T-helper 1 cell treated with Interleukin-12 subunit alpha and Interleukin-12 subunit beta and Interleukin-4 antibody, amounts not matched to agents 30 μg/mL and 1 μg/mL, for 36 hours (primary cell): ENCODE data around the gene CDK5RAP2.
"Not testable (repeated sequence)": the region's sequence is repeated elsewhere in the genome, so short reads cannot be mapped to it uniquely, and the experiment has no call there.

Experiments used
- H3K27ac Mint-ChIP-seq: one replicate; pipeline ENCODE4 v1.8.0; 2021; ENCODE audit warnings: mild to moderate bottlenecking, mixed read lengths
- H3K27me3 Mint-ChIP-seq: one replicate; pipeline ENCODE4 v1.8.0; 2021; ENCODE audit warnings: low read depth, mixed read lengths
- H3K36me3 Mint-ChIP-seq: one replicate; pipeline ENCODE4 v1.8.0; 2021; ENCODE audit warnings: low read depth, mixed read lengths
- H3K4me1 Mint-ChIP-seq: one replicate; pipeline ENCODE4 v1.8.0; 2021; ENCODE audit warnings: low read depth, mixed read lengths
- H3K4me3 Mint-ChIP-seq: one replicate; pipeline ENCODE4 v1.8.0; 2021; ENCODE audit warnings: mild to moderate bottlenecking, moderate library complexity, mixed read lengths
- H3K9me3 Mint-ChIP-seq: one replicate; pipeline ENCODE4 v1.8.0; 2021; ENCODE audit warnings: mixed read lengths

The CDK5RAP2 gene

DNA sequence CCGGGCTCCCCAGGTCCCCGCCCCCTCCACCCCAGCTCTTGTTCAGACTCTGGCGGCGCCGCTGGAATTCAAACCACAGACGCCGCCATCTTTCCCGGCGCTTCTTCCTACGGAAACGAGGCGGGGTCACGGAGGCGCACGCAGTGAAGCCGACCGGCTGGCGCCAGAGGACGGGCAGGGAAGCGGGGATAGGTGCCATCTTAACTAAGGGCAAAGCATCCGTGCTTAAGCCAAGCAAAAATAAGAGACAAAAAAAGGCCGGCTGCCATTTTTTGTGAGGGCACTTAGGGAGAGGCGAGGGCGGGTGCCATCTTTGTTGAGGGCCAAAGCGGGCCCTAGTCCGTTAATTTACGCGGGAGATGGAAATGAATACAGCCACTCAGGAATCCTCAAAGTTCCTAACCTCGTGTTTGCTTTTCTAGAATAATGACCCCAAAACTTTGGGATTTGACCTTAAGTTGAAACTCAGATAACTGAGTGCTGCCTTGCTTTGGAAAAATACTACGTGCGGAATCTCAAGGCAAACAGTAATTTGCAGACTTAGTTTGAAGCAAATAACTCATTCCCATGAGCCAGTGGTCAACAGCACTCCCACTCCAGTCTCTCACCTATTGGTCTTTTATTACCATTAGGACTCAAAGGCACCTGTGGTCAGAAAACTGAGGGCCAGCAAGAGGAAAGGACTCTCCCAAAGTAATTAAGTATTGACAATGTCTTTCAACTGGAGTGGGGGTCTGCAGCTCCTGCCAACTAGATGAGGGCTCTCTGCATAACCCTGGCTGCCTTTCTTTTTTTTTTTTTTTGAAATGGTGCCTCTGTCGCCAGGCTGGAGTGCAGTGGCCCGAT is at the start of gene CDK5RAP2:
Gene CDK5RAP2 (minus strand): TSS at position 117 of the 846 bp plus-strand sequence. CDS start 189 bp downstream, outside the sequence.
- H3K27me3 Mint-ChIP-seq: no peaks in the 10 kb centered on the region
- H3K9me3 Mint-ChIP-seq: peaks cover 4% of the 10 kb centered on the region
- peak within 1 kb of the TSS; percentile 92 for H3K4me3 Mint-ChIP-seq
- peaks cover 43% of the 10 kb centered on the region for H3K4me1 Mint-ChIP-seq
- H3K36me3 Mint-ChIP-seq: peaks cover 12% of the 10 kb centered on the region
- H3K27ac Mint-ChIP-seq: peak within 1 kb of the TSS; percentile 93

DNA sequence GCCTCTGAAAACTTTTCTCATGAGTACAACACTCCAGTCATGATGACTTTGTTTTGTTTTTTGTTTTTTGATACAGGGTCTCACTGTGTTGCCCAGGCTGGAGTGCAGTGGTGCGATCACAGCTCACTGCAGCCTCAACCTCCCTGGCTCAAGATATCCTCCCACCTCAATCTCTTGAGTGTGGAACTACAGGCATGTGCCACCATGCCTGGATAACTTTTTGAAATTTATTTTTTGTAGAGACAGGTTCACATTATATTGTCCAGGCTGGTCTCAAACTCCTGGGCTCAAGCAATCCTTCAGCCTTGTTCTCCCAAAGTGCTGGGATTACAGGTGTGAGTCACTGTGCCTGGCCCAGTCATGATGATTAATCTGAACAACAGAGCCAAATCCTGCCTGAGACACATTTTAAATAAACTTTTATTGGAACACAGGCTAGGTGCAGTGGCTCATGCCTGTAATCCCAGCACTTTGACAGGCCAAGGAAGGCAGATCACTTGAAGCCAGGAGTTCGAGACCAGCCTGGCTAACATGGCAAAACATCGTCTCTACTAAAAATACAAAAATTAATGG is 49.0 kb upstream of the CDK5RAP2 start:
- H3K4me3 Mint-ChIP-seq, H3K9me3 Mint-ChIP-seq, H3K4me1 Mint-ChIP-seq, H3K36me3 Mint-ChIP-seq, H3K27me3 Mint-ChIP-seq, H3K27ac Mint-ChIP-seq: not testable (repeated sequence)

DNA sequence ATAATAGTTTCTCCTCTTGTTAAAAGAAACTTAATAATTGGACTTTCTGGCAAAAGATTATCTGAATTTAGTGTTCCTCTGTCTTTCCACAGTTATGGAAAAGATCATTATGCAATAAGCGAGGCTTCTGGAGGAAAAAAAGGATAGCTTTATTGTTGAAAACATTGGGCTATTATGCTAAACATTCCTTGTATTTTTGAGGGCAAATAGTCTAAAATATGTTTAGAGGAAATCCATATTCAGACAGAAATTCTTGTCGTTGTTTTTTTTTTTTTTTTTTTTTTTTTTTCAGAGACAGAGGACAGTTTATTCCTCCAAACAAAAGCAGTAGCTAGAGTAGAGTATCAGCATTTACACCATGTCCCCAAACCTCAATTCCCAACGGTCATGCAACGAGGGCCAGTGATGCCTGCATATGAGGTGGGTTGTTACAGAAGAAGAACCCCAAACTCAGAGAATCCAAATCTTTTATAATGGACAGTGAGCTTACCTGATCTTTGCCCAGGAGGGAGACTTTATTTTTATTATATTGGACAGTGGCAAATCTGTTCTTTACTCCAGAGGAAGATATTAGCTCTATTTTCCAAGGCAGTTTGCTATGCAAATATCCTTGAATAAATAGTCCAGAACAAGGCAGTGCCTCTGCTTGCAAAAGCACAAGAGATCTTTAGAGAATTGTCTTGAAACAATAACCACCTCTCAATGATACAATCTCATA is 48.4 kb upstream of the CDK5RAP2 start:
- no peaks in the 10 kb centered on the region for H3K4me1 Mint-ChIP-seq
- no peak overlapping the region for H3K4me3 Mint-ChIP-seq
- H3K9me3 Mint-ChIP-seq: no peaks in the 10 kb centered on the region
- H3K27me3 Mint-ChIP-seq: peaks cover 4% of the 10 kb centered on the region
- H3K36me3 Mint-ChIP-seq: no peaks in the 10 kb centered on the region
- H3K27ac Mint-ChIP-seq: no peak overlapping the region

DNA sequence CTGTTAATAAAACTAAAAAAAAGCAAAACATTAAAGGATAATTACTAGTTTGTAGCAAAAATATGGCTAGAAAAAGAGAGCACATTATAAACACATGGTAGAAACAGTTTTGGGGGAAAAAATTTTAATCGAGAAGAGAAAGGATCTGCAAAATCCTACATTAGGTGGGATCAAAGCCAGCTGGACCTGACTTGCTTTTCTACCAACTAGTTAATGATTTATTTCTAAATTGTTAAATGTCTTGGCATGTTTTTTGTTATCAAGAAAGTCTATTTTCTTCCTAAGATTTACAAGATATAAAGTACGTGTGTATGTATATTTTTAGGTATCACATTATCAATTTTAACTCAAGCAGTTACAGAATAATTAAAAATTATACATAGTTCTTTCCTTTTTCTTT is 47.1 kb upstream of the CDK5RAP2 start:
- Mint-ChIP-seq H3K4me1 (no peaks in the 10 kb centered on the region), H3K4me3 (no peak overlapping the region), H3K36me3 (no peaks in the 10 kb centered on the region), H3K27ac (no peak overlapping the region), H3K9me3 (no peaks in the 10 kb centered on the region), H3K27me3 (peaks cover 4% of the 10 kb centered on the region)

DNA sequence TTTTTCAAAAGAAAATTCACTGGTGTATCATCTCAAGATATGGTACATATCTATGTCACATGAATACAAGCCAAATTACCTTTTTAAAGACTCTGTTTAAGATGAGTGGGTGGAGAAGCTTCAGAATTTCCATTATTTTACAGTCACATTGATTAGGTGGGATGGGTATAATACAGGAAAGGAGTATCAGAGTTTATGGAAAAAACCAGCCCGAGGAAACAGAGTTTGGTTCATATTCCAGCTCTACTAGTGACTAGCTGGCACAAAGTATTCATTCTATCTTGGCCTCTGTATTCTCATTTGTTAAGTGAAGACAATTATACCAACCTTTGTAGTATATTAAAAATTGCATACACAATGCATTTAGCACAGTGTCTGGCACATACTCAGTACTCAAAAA is 46.5 kb upstream of the CDK5RAP2 start:
- Mint-ChIP-seq H3K4me1 (no peaks in the 10 kb centered on the region), H3K27ac (no peak overlapping the region), H3K27me3 (peaks cover 4% of the 10 kb centered on the region), H3K4me3 (no peak overlapping the region), H3K36me3 (peaks cover under 1% of the 10 kb centered on the region), H3K9me3 (no peaks in the 10 kb centered on the region)

DNA sequence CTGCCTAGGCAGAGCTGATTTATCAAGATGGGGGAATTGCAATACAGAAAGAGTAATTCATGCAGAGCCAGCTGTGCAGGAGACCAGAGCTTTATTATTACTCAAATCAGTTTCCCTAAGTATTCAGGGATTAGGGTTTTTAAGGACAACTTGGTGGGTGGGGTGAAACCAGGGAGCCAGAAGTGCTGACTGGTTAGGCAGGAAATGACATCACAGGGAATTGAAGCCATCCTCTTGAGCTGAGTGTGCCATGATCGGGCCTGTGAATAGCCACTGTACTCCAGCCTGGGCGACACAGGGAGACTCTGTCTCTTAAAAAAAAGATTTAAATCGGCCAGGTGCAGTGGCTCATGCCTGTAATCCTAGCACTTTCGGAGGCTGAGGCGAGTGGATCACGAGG is 45.3 kb upstream of the CDK5RAP2 start:
- H3K27ac Mint-ChIP-seq: no peak overlapping the region
- H3K4me3 Mint-ChIP-seq: no peak overlapping the region
- peaks cover 3% of the 10 kb centered on the region for H3K36me3 Mint-ChIP-seq

DNA sequence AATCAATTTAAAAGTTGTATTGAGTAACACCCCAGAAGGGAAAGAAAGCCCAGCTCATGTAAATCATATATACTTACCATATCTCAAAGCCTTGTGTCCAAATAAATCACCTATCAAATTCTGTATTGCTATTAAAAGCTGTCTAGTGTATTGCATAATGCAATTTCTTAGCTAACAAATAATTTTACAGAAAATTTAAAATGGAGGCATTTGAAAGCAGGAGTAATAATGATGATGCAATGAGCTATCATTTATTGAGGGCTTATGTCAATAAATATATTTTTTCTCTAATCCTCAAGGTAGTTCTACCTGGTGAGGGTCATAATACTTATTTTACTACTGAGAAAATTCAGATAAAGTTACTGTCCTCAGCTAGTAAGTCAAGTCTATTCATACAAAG is 42.8 kb upstream of the CDK5RAP2 start:
- Mint-ChIP-seq H3K36me3 (peaks cover 3% of the 10 kb centered on the region), H3K4me1 (peaks cover 3% of the 10 kb centered on the region), H3K4me3 (no peak overlapping the region), H3K27me3 (no peaks in the 10 kb centered on the region), H3K27ac (no peak overlapping the region), H3K9me3 (no peaks in the 10 kb centered on the region)

More for the DNA sequence above, 45.3 kb upstream of the CDK5RAP2 start:
- Mint-ChIP-seq H3K4me1 (no peaks in the 10 kb centered on the region), H3K9me3 (no peaks in the 10 kb centered on the region), H3K27me3 (no peaks in the 10 kb centered on the region)

DNA sequence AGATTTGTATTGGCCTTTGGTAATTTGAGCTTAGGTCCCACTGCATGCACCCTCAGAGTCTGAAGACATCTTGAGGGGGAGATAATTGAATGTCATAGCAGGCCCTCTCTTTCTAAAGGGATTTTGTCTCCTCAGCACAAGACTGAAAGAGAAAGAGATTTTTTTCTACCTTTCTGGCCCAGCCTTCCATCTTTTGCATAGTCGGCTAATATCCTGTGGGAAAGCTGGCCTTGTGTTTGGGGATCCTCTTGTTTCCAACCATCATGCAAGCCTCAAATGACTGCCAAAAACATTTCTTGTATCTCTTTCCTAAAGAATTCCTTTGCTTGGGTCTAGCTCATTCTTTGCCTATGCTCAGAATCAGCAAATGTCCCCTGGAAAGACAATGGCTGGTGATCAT is 42.0 kb upstream of the CDK5RAP2 start:
- Mint-ChIP-seq H3K27ac (no peak overlapping the region), H3K27me3 (no peaks in the 10 kb centered on the region)

DNA sequence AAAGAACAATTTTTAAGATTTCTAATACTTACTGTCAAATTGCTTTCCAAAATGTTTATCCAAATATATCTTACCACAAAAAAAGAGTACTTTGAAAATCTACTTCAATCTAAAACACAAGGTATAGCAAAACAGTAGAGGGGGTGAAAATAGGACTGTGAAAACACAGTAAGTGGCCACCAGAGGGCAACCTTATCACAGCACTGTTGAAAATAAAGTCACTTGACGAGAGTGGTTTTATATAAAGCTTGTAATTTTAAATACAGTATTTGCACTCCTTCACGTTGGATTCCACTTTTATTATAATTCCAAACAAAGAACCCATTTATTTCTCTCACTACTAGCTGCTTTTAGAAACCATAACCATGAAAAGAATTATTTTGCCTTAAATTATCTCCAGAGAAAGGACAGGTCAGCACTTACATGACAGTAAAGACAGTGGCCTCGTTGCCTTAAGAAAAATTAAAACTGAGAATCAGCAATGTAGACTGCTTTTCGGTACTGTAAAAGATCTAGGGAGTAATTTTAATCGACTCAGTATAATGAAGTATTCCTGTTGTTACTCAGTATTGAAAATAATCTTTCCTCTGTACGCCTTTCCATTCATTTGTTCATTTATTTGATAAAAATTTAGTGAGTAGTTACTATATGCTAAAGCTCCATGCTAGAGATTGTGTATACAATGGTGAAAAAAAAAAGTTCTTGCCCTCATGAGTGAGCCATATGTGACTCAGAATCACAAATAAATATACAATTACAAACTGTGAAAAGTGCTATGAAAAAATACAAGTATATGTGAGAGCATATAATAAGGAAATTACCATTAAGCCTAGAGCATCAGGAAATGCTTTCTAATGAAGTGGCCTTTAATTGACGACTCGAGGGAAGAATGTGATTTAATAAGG is 40.0 kb upstream of the CDK5RAP2 start:
- H3K4me1 Mint-ChIP-seq: peaks cover 3% of the 10 kb centered on the region
- H3K9me3 Mint-ChIP-seq: no peaks in the 10 kb centered on the region
- no peaks in the 10 kb centered on the region for H3K27me3 Mint-ChIP-seq
- no peak overlapping the region for H3K27ac Mint-ChIP-seq
- peaks cover 3% of the 10 kb centered on the region for H3K36me3 Mint-ChIP-seq
- no peak overlapping the region for H3K4me3 Mint-ChIP-seq

More for the DNA sequence above, 42.0 kb upstream of the CDK5RAP2 start:
- Mint-ChIP-seq H3K4me1 (peaks cover 3% of the 10 kb centered on the region), H3K36me3 (peaks cover 3% of the 10 kb centered on the region), H3K4me3 (no peak overlapping the region), H3K9me3 (no peaks in the 10 kb centered on the region)

DNA sequence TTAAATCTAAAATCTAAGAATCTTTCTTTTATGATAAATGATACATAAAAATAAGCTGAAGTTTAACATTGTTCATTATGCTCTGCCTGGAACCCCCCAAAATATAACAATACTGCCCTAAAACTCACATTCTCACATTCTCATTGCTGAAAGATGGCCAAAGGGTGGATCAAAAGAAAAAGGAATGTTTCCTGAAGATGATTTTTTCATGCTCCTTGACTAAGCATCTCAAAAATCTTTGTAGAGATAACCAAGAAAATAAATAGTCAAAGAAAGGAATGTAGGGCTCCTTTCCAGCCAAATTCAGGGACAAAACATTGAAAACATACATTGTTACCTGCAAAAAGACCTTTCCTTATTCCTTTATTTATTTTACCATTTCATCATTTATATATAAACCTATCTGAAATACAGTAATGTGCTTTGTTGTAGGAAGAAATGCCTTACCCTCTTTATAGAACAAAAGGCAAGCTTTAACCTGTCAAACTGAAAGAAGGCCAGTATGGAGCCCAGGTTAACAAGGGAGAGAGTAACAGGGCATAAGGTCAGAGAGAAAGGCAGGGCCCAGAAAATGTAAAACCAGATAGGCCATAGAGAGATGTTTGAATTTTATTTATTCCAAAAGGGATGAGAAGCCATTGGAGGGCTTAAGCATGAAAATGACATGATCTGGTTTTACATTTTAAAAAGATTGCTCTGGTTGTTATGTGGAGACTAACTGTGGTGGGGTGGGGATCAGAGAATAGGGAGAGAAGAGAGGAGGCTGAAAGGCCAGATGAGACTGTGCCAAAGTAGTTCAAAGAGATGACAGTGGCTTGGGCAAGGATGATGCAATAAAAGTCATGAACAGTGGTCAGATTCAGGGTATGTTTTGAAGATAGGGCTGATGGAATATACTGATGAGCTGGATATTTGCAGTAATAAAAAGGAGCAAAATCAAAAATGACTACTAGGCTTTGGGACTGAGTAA is 37.3 kb upstream of the CDK5RAP2 start:
- H3K36me3 Mint-ChIP-seq: peaks cover 3% of the 10 kb centered on the region
- H3K9me3 Mint-ChIP-seq: no peaks in the 10 kb centered on the region
- no peaks in the 10 kb centered on the region for H3K27me3 Mint-ChIP-seq

DNA sequence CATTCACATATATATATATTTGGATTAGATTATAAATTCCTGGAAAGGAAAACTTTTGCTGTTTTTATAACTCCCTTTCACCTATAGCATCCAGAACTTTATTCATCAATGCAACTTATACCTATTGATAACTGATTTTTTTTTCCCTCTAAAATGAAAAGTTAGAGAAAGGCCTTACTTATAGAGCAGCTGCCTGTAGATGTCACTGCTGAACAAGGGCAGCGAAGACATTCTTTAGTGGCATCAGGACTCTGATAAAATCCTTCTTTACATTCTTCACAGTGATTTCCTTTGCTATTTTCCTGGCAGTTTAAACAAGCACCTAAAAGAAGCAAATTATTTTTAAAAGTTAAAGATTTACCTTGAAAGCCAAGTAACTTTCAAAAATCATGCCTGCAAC is 32.3 kb upstream of the CDK5RAP2 start:
- Mint-ChIP-seq H3K27ac (no peak overlapping the region), H3K36me3 (peaks cover 13% of the 10 kb centered on the region), H3K27me3 (no peaks in the 10 kb centered on the region), H3K9me3 (no peaks in the 10 kb centered on the region), H3K4me1 (no peaks in the 10 kb centered on the region), H3K4me3 (no peak overlapping the region)

More for the DNA sequence above, 37.3 kb upstream of the CDK5RAP2 start:
- no peak overlapping the region for H3K27ac Mint-ChIP-seq
- no peak overlapping the region for H3K4me3 Mint-ChIP-seq
- peaks cover 3% of the 10 kb centered on the region for H3K4me1 Mint-ChIP-seq

DNA sequence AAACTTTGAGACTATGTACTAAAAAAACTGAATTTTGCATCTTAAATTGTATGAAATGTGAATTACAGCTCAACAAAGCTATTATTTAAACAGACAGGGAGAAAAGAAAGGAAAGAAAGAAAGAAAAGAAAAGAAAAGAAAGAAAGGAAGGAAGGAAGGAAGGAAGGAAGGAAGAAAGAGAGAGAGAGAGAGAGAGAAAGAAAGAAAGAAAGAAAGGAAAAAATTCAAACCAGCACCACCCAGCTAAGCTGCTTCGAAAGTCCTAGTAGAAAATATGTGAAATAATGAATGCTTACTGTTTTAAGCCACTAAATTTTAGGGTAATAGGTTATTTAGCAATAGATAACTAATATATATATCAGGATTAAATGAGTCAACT is 31.7 kb upstream of the CDK5RAP2 start:
- H3K4me1 Mint-ChIP-seq: no peaks in the 10 kb centered on the region
- H3K4me3 Mint-ChIP-seq: no peak overlapping the region
- no peak overlapping the region for H3K27ac Mint-ChIP-seq
- peaks cover 13% of the 10 kb centered on the region for H3K36me3 Mint-ChIP-seq
- H3K9me3 Mint-ChIP-seq: no peaks in the 10 kb centered on the region
- no peaks in the 10 kb centered on the region for H3K27me3 Mint-ChIP-seq

DNA sequence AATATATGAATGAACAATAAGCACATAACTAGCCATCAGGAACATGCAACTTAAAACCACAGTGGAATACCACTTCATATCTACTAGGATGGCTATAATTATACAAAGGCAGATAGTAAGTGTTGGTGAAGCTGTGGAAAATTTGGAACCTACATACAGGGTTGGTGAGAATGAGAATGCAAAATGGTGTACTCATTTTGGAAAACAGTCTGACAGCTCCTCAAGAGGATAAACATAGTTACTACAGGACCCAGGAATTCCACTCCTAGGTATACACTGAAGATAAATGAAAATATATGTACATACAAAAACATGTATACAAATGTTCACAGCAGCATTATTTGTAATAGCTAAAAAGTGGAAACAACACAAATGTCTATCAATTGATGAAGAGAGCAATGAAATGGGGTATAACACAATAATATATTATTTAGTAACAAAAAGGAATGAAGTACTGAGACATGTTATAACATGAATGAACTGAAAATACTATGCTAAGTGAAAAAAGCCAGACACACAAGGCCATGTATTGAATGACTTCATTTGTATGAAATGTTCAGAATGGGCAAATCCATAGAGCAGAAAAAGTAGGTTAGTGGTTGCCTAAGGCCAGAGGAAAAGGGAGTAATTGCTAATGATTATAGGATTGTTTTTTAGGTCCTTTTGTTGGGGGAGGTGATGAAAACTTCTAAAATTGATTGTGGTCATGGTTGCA is 31.2 kb upstream of the CDK5RAP2 start:
- H3K36me3 Mint-ChIP-seq: peaks cover 13% of the 10 kb centered on the region
- H3K4me3 Mint-ChIP-seq: no peak overlapping the region
- H3K4me1 Mint-ChIP-seq: no peaks in the 10 kb centered on the region
- no peaks in the 10 kb centered on the region for H3K9me3 Mint-ChIP-seq
- H3K27me3 Mint-ChIP-seq: no peaks in the 10 kb centered on the region
- no peak overlapping the region for H3K27ac Mint-ChIP-seq
